WTC11 (cell line): ENCODE measurements around the gene BRAF. TPM values are rescaled to one million over a fixed set of nuclear protein-coding genes. Genes with fewer than 3 reads are reported as not detected.

ENCODE experiments used
- ATAC-seq: fragments of 200-7000 bp; cut with Tn5 transposase; 2 replicates; pipeline ENCODE4 v1.10.0; 2021; ENCODE audit warnings: mild to moderate bottlenecking, moderate library complexity
- CTCF ChIA-PET: fragments of 300-600 bp; sonication (Branson Sonifier 250); formaldehyde crosslinking; loops from one replicate; lab custom pipeline; 2021; ENCODE audit warnings: antibody characterized with exemption; lab: Charles Lee
- POLR2A ChIA-PET: fragments of 350-600 bp; sonication (Branson Sonifier 250); formaldehyde crosslinking; loops from one replicate; lab custom pipeline; 2021; ENCODE audit warnings: antibody characterized with exemption; lab: Charles Lee
- DNase-seq: peaks from one replicate; pipeline ENCODE4 v3.0.0; 2021; ENCODE audit warnings: low spot score
- H3K27ac Mint-ChIP-seq: 2 replicates; pipeline ENCODE4 v1.8.0; 2021; ENCODE audit warnings: mixed read lengths
- H3K27me3 Mint-ChIP-seq: 2 replicates; pipeline ENCODE4 v1.8.0; 2021; ENCODE audit warnings: low read depth, mild to moderate bottlenecking, moderate library complexity, mixed read lengths
- H3K36me3 Mint-ChIP-seq: 2 replicates; pipeline ENCODE4 v1.8.0; 2021; ENCODE audit warnings: mixed read lengths
- H3K4me1 Mint-ChIP-seq: 2 replicates; pipeline ENCODE4 v1.8.0; 2022; ENCODE audit warnings: mixed read lengths
- H3K4me3 Mint-ChIP-seq: 2 replicates; pipeline ENCODE4 v1.8.0; 2021; ENCODE audit warnings: mild to moderate bottlenecking, moderate library complexity, mixed read lengths
- H3K9me3 Mint-ChIP-seq: 2 replicates; pipeline ENCODE4 v1.8.0; 2021; ENCODE audit warnings: mixed read lengths
- ATF2 ChIP-seq: sonication (generic); formaldehyde crosslinking; IDR thresholded peaks from 2 replicates; pipeline ENCODE4 v1.8.1; 2022; ENCODE audit warnings: low read depth, missing genetic modification reagents, borderline replicate concordance
- CREB1 ChIP-seq: sonication (generic); formaldehyde crosslinking; IDR thresholded peaks from 2 replicates; pipeline ENCODE4 v1.8.0; 2023; ENCODE audit warnings: mild to moderate bottlenecking, missing genetic modification reagents
- CTCF ChIP-seq: fragments of 200-600 bp; IDR thresholded peaks from 2 replicates; pipeline ENCODE4 v1.8.0; 2022; ENCODE audit warnings: antibody characterized with exemption
- FOXK1 ChIP-seq: sonication (generic); formaldehyde crosslinking; IDR thresholded peaks from 2 replicates; pipeline ENCODE4 v1.8.0; 2022; ENCODE audit warnings: mild to moderate bottlenecking, moderate library complexity, missing genetic modification reagents
- MAX ChIP-seq: sonication (generic); formaldehyde crosslinking; IDR thresholded peaks from 2 replicates; pipeline ENCODE4 v1.8.0; 2022; ENCODE audit warnings: mild to moderate bottlenecking, missing genetic modification reagents
- MXD4 ChIP-seq: fragments of 250-450 bp; sonication (Bioruptor Pico); IDR thresholded peaks from 2 replicates; pipeline ENCODE4 v1.8.0; 2021; ENCODE audit warnings: mild to moderate bottlenecking, moderate library complexity, borderline replicate concordance
- PRRX2 ChIP-seq: fragments of 250-450 bp; sonication (Bioruptor Pico); IDR thresholded peaks from 2 replicates; pipeline ENCODE4 v1.8.0; 2021; ENCODE audit warnings: mild to moderate bottlenecking
- USF1 ChIP-seq: sonication (generic); formaldehyde crosslinking; IDR thresholded peaks from 2 replicates; pipeline ENCODE4 v1.8.0; 2022; ENCODE audit warnings: mild to moderate bottlenecking, missing genetic modification reagents
- ZBTB21 ChIP-seq: sonication (generic); formaldehyde crosslinking; IDR thresholded peaks from 2 replicates; pipeline ENCODE4 v1.8.1; 2023; ENCODE audit warnings: mild to moderate bottlenecking, missing genetic modification reagents, borderline replicate concordance
- ZNF121 ChIP-seq: sonication (generic); formaldehyde crosslinking; IDR thresholded peaks from 2 replicates; pipeline ENCODE4 v1.8.0; 2023; ENCODE audit warnings: missing genetic modification reagents
- ZNF138 ChIP-seq: sonication (generic); formaldehyde crosslinking; conservative IDR thresholded peaks from 2 replicates; pipeline ENCODE4 v1.8.1; 2022; ENCODE audit warnings: mild to moderate bottlenecking, moderate library complexity, missing genetic modification reagents
- ZNF423 ChIP-seq: fragments of 250-450 bp; sonication (Bioruptor Pico); IDR thresholded peaks from 2 replicates; pipeline ENCODE4 v2.1.2; 2022; ENCODE audit warnings: mild to moderate bottlenecking, moderate library complexity
- ZNF532 ChIP-seq: fragments of 250-450 bp; sonication (Bioruptor Pico); IDR thresholded peaks from 2 replicates; pipeline ENCODE4 v1.9.0; 2021; ENCODE audit warnings: mild to moderate bottlenecking, borderline replicate concordance
- total RNA-seq: library from RNA; stranded (reverse); gene quantifications from 3 replicates; pipeline ENCODE4 v1.2.3, GENCODE V29; 2021
- TF ChIP-seq, protein P1 (sequence below): sonication (generic); formaldehyde crosslinking; IDR thresholded peaks from 2 replicates; pipeline ENCODE4 v1.8.1; 2022; ENCODE audit warnings: low read depth, mild to moderate bottlenecking, moderate library complexity, missing genetic modification reagents, borderline replicate concordance
- TF ChIP-seq, protein P2 (sequence below): fragments of 250-450 bp; sonication (Bioruptor Pico); conservative IDR thresholded peaks from 2 replicates; pipeline ENCODE4 v1.9.0; 2021; ENCODE audit warnings: mild to moderate bottlenecking
- TF ChIP-seq, protein P3 (sequence below): sonication (generic); formaldehyde crosslinking; IDR thresholded peaks from 2 replicates; pipeline ENCODE4 v1.8.1; 2022; ENCODE audit warnings: missing genetic modification reagents, borderline replicate concordance
- TF ChIP-seq, protein P4 (sequence below): fragments of 250-450 bp; sonication (Bioruptor Pico); IDR thresholded peaks from 2 replicates; pipeline ENCODE4 v1.9.0; 2021; ENCODE audit warnings: mild to moderate bottlenecking

The BRAF gene
- total RNA-seq, 1 experiment from 2014 or later: 29.2 TPM

- TF ChIP-seq ATF2 (CRISPR knock-in tag) (no peak), MXD4 (CRISPR knock-in tag) (no peak), ZNF138 (CRISPR knock-in tag) (no peak), MAX (no peak)
Observed at GRCh38 chr7:140901941-140902302, 22.8 kb downstream of the BRAF start (continued).

GRCh38 chr7:140899883-140900282, 24.8 kb downstream of the BRAF start:
- Mint-ChIP-seq H3K27ac (peak overlapping the region; percentile 78; the same call in 1 of the 2 replicates), H3K4me3 (peak overlapping the region; percentile 22; the same call in 1 of the 2 replicates), H3K9me3 (peaks cover 13% of the 10 kb centered on the region), H3K4me1 (peaks cover 30% of the 10 kb centered on the region), H3K27me3 (no peaks in the 10 kb centered on the region), H3K36me3 (peaks cover 19% of the 10 kb centered on the region)
- DNase-seq (no peak), ATAC-seq (peak; percentile 87)
- no peak for TF ChIP-seq ZBTB21 (CRISPR knock-in tag)
- TF ChIP-seq PRRX2 (CRISPR knock-in tag): no peak
- no peak for TF ChIP-seq ZNF532 (CRISPR knock-in tag)
- TF ChIP-seq FOXK1: no peak
- TF ChIP-seq, protein P1, sequence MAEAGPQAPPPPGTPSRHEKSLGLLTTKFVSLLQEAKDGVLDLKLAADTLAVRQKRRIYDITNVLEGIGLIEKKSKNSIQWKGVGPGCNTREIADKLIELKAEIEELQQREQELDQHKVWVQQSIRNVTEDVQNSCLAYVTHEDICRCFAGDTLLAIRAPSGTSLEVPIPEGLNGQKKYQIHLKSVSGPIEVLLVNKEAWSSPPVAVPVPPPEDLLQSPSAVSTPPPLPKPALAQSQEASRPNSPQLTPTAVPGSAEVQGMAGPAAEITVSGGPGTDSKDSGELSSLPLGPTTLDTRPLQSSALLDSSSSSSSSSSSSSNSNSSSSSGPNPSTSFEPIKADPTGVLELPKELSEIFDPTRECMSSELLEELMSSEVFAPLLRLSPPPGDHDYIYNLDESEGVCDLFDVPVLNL: no peak
- TF ChIP-seq, protein P2, sequence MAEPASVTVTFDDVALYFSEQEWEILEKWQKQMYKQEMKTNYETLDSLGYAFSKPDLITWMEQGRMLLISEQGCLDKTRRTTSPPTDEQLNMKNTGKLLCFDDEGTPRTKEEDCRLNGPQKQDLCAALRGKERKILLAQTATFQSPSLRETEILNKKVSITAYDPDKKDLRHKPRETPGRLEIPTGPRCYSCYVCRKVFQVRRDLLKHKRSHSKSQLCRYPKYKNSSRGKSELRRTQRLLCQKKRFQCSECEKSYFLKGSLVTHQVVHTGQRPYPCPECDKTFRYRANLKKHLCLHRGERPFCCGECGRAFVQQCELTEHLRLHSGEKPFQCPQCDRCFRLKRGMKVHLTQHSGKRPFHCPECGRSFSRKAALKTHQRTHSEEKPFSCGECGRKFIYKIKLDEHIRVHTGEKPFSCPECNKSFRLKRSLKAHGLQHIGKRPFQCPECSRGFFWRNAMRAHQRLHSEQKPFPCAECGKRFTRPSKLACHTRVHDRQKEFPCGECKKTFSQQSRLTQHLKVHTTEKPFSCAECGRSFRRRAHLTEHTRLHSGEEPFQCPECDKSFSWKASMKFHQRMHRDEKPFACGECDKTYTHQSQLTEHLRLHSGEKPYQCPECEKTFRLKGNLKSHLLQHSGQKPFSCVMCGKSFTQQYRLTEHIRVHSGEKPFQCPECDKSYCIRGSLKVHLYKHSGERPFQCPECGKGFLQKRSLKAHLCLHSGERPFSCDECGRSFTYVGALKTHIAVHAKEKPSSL (CRISPR knock-in tag): no peak
- no peak for TF ChIP-seq ZNF138 (CRISPR knock-in tag)
- no peak for TF ChIP-seq CTCF
- no peak for TF ChIP-seq ZNF423 (CRISPR knock-in tag)
- TF ChIP-seq, protein P3, sequence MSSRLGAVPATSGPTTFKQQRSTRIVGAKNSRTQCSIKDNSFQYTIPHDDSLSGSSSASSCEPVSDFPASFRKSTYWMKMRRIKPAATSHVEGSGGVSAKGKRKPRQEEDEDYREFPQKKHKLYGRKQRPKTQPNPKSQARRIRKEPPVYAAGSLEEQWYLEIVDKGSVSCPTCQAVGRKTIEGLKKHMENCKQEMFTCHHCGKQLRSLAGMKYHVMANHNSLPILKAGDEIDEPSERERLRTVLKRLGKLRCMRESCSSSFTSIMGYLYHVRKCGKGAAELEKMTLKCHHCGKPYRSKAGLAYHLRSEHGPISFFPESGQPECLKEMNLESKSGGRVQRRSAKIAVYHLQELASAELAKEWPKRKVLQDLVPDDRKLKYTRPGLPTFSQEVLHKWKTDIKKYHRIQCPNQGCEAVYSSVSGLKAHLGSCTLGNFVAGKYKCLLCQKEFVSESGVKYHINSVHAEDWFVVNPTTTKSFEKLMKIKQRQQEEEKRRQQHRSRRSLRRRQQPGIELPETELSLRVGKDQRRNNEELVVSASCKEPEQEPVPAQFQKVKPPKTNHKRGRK (CRISPR knock-in tag): no peak
- TF ChIP-seq ZNF121: no peak
- no peak for TF ChIP-seq USF1 (CRISPR knock-in tag)
- TF ChIP-seq CREB1 (CRISPR knock-in tag): no peak
- TF ChIP-seq, protein P4, sequence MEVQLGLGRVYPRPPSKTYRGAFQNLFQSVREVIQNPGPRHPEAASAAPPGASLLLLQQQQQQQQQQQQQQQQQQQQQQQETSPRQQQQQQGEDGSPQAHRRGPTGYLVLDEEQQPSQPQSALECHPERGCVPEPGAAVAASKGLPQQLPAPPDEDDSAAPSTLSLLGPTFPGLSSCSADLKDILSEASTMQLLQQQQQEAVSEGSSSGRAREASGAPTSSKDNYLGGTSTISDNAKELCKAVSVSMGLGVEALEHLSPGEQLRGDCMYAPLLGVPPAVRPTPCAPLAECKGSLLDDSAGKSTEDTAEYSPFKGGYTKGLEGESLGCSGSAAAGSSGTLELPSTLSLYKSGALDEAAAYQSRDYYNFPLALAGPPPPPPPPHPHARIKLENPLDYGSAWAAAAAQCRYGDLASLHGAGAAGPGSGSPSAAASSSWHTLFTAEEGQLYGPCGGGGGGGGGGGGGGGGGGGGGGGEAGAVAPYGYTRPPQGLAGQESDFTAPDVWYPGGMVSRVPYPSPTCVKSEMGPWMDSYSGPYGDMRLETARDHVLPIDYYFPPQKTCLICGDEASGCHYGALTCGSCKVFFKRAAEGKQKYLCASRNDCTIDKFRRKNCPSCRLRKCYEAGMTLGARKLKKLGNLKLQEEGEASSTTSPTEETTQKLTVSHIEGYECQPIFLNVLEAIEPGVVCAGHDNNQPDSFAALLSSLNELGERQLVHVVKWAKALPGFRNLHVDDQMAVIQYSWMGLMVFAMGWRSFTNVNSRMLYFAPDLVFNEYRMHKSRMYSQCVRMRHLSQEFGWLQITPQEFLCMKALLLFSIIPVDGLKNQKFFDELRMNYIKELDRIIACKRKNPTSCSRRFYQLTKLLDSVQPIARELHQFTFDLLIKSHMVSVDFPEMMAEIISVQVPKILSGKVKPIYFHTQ: no peak
- no peak for TF ChIP-seq ATF2 (CRISPR knock-in tag)
- POLR2A ChIA-PET: no interaction called here
- CTCF ChIA-PET: no interaction called here
